Measurements from ENCODE around the gene TMEM62. TPM values are rescaled to one million over a fixed set of nuclear protein-coding genes. Genes with fewer than 3 reads are reported as not detected.
"Not testable (repeated sequence)": the region's sequence is repeated elsewhere in the genome, so short reads cannot be mapped to it uniquely, and the experiment has no call there.

TMEM62 gene
- total RNA-seq, 1 donor from 2014 or later, result 11.5 TPM

- Mint-ChIP-seq H3K4me1 (ENCODE audit: unreplicated experiment) (no peaks in the 10 kb centered on the region), H3K9me3 (peaks cover 4% of the 10 kb centered on the region), H3K27ac (no peak overlapping the region), H3K4me3 (no peak overlapping the region), H3K27me3 (no peaks in the 10 kb centered on the region), H3K36me3 (peaks cover 18% of the 10 kb centered on the region)
- no peak for DNase-seq (ENCODE audit: extremely low spot score, unreplicated experiment)
- TF ChIP-seq, protein P1, sequence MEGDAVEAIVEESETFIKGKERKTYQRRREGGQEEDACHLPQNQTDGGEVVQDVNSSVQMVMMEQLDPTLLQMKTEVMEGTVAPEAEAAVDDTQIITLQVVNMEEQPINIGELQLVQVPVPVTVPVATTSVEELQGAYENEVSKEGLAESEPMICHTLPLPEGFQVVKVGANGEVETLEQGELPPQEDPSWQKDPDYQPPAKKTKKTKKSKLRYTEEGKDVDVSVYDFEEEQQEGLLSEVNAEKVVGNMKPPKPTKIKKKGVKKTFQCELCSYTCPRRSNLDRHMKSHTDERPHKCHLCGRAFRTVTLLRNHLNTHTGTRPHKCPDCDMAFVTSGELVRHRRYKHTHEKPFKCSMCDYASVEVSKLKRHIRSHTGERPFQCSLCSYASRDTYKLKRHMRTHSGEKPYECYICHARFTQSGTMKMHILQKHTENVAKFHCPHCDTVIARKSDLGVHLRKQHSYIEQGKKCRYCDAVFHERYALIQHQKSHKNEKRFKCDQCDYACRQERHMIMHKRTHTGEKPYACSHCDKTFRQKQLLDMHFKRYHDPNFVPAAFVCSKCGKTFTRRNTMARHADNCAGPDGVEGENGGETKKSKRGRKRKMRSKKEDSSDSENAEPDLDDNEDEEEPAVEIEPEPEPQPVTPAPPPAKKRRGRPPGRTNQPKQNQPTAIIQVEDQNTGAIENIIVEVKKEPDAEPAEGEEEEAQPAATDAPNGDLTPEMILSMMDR (conservative IDR thresholded peaks at IDR 0.05), result no peak
Measured at GRCh38 chr15:43165801-43166325, 32.5 kb downstream of the TMEM62 start.

DNA sequence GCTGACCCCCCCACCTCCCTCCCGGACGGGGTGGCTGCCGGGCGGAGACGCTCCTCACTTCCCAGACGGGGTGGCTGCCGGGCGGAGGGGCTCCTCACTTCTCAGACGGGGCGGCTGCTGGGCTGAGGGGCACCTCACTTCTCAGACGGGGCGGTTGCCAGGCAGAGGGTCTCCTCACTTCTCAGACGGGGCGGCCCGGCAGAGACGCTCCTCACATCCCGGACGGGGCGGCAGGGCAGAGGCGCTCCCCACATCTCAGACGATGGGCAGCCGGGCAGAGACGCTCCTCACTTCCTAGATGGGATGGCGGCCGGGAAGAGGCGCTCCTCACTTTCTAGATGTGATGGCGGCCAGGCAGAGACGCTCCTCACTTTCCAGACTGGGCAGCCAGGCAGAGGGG lies 33.9 kb downstream of the TMEM62 start:
- not testable (repeated sequence) for H3K4me3 Mint-ChIP-seq; H3K4me1 Mint-ChIP-seq (ENCODE audit: unreplicated experiment); H3K9me3 Mint-ChIP-seq; DNase-seq (ENCODE audit: extremely low spot score, unreplicated experiment); H3K27ac Mint-ChIP-seq; H3K27me3 Mint-ChIP-seq
- peaks cover 18% of the 10 kb centered on the region for H3K36me3 Mint-ChIP-seq

- no peak overlapping the region for H3K4me3 Mint-ChIP-seq
- TF ChIP-seq, protein P1 (conservative IDR thresholded peaks at IDR 0.05), result no peak
- H3K27me3 Mint-ChIP-seq, result no peaks in the 10 kb centered on the region
- no peaks in the 10 kb centered on the region for H3K4me1 Mint-ChIP-seq (ENCODE audit: unreplicated experiment)
- peaks cover 23% of the 10 kb centered on the region for H3K36me3 Mint-ChIP-seq
- no peak overlapping the region for H3K27ac Mint-ChIP-seq
- no peak for DNase-seq (ENCODE audit: extremely low spot score, unreplicated experiment)
- H3K9me3 Mint-ChIP-seq, result peaks cover 8% of the 10 kb centered on the region
Measured at GRCh38 chr15:43168192-43169107, 35.1 kb downstream of the TMEM62 start.

- Mint-ChIP-seq H3K27ac (no peak overlapping the region), H3K4me1 (ENCODE audit: unreplicated experiment) (no peaks in the 10 kb centered on the region), H3K27me3 (no peaks in the 10 kb centered on the region), H3K36me3 (peaks cover 23% of the 10 kb centered on the region), H3K4me3 (no peak overlapping the region), H3K9me3 (peaks cover 8% of the 10 kb centered on the region)
- no peak for DNase-seq (ENCODE audit: extremely low spot score, unreplicated experiment)
- TF ChIP-seq, protein P1 (conservative IDR thresholded peaks at IDR 0.05), result no peak
Measured at GRCh38 chr15:43169888-43170287, 36.5 kb downstream of the TMEM62 start.

- peaks cover 20% of the 10 kb centered on the region for H3K36me3 Mint-ChIP-seq
- H3K4me3 Mint-ChIP-seq; H3K27ac Mint-ChIP-seq; H3K9me3 Mint-ChIP-seq; H3K4me1 Mint-ChIP-seq (ENCODE audit: unreplicated experiment); H3K27me3 Mint-ChIP-seq; DNase-seq (ENCODE audit: extremely low spot score, unreplicated experiment): not testable (repeated sequence)
Measured at GRCh38 chr15:43175656-43176309, 42.4 kb downstream of the TMEM62 start.

- H3K27me3 Mint-ChIP-seq; H3K9me3 Mint-ChIP-seq; H3K4me1 Mint-ChIP-seq (ENCODE audit: unreplicated experiment); H3K4me3 Mint-ChIP-seq; H3K27ac Mint-ChIP-seq; DNase-seq (ENCODE audit: extremely low spot score, unreplicated experiment): not testable (repeated sequence)
- peaks cover 19% of the 10 kb centered on the region for H3K36me3 Mint-ChIP-seq
Measured at GRCh38 chr15:43177147-43177546, 43.8 kb downstream of the TMEM62 start.

DNA sequence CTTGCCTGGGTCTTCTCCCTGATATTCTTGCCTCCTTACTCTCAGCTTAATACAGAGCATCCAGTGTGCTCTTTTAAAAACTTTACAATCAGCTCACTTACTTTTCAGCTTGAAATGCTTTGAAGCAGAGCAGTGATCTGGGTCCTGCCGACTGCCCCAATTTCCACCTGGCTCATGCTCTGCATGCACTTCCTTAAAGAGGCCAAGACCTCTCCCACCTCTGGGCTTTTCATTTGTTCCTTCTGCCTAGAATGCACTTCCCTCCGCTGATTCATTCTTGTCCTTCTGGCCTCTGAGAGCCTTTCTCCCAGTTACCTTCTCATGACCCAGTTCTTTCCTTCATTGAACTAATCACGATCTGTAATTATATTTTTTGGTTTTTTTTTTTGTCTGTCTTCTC lies 49.9 kb downstream of the TMEM62 start:
- Mint-ChIP-seq H3K36me3 (peaks cover 3% of the 10 kb centered on the region), H3K27ac (no peak overlapping the region), H3K9me3 (no peaks in the 10 kb centered on the region), H3K4me3 (no peak overlapping the region), H3K4me1 (ENCODE audit: unreplicated experiment) (peaks cover 4% of the 10 kb centered on the region), H3K27me3 (no peaks in the 10 kb centered on the region)
- DNase-seq (ENCODE audit: extremely low spot score, unreplicated experiment), result no peak
- TF ChIP-seq, protein P1 (conservative IDR thresholded peaks at IDR 0.05), result no peak

Data from type B pancreatic cell (in vitro differentiated cells).